ENCODE data around the gene MOXD1. TPM values are rescaled to one million over a fixed set of nuclear protein-coding genes. Genes with fewer than 3 reads are reported as not detected.

MOXD1 gene
- total RNA-seq, 2 experiments from 2014 or later = not detected

DNA sequence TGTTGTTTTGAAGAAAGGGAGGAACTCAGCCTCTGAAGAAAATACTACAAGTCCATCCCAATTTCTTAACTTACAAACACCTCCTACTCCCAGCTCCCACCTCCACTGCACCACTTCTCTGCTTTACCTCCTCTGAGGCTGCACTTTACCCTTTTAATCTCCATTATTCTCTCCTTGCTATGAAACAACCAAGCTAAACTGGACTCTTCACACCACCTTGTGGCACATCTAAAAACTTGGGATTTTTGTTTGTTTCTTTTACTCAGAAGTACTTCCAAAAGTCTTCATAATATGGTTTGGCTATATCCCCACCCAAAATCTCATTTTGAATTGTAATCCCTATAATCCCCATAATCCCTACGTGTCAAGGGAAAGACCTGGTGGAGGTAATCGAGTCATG, 142.2 kb downstream of the MOXD1 start:
- no peaks in the 10 kb centered on the region for H3K4me1 Mint-ChIP-seq
- no peaks in the 10 kb centered on the region for H3K9me3 Mint-ChIP-seq
- no peak overlapping the region for H3K27ac Mint-ChIP-seq
- no peak for DNase-seq
- H3K36me3 Mint-ChIP-seq = no peaks in the 10 kb centered on the region
- H3K27me3 Mint-ChIP-seq = peaks cover 23% of the 10 kb centered on the region
- H3K4me3 Mint-ChIP-seq = no peak overlapping the region

DNA sequence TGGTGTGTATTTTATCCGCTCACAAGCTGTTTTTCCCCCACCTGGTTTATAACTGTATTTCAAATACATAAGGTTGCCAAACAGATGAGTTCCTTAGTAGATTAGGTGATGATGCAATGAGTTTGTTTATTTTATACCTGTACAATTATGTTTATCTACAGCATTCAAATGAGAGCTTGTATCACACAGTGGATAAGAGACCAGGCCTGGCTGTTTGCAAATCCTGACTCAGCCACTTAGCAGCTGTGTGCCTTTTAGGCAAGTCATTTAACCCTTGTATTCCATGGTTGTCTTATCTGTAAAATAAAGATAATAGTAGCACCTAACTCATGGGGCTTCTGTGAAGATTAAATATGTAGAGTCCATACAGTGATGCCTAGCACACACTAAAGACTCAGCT, 143.7 kb downstream of the MOXD1 start:
- peaks cover 23% of the 10 kb centered on the region for H3K27me3 Mint-ChIP-seq
- no peak for DNase-seq
- no peak overlapping the region for H3K4me3 Mint-ChIP-seq
- no peaks in the 10 kb centered on the region for H3K9me3 Mint-ChIP-seq
- no peaks in the 10 kb centered on the region for H3K4me1 Mint-ChIP-seq
- no peaks in the 10 kb centered on the region for H3K36me3 Mint-ChIP-seq
- no peak overlapping the region for H3K27ac Mint-ChIP-seq

DNA sequence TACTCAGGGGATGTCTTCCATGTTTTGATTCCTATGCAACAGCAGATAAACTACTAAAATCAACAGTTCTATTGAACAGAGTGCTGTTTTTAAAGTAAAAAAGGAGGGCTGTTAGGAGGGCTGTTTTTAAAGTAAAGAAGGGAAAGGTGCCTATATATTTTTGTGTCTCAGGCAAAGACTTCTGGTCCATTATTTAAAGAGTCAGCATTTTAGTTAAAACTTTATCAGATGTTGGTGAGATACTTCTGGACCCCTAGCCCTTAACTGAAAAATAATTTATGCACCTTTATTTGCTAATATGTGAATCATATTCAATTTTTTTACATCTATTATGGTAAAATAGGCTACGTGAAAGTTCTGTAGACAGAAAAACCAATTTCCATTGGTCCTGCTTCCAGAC, 144.8 kb downstream of the MOXD1 start:
- Mint-ChIP-seq H3K36me3 (no peaks in the 10 kb centered on the region), H3K27me3 (peaks cover 23% of the 10 kb centered on the region), H3K9me3 (no peaks in the 10 kb centered on the region), H3K4me3 (no peak overlapping the region), H3K4me1 (no peaks in the 10 kb centered on the region), H3K27ac (no peak overlapping the region)
- DNase-seq = no peak

- no peaks in the 10 kb centered on the region for H3K9me3 Mint-ChIP-seq
- H3K4me3 Mint-ChIP-seq = no peak overlapping the region
These were observed 147.4 kb downstream of the MOXD1 start for GRCh38 chr6:132253906-132254305.

GRCh38 chr6:132253211-132253610, 148.1 kb downstream of the MOXD1 start:
- H3K9me3 Mint-ChIP-seq = no peaks in the 10 kb centered on the region
- H3K27ac Mint-ChIP-seq = no peak overlapping the region
- no peaks in the 10 kb centered on the region for H3K36me3 Mint-ChIP-seq
- DNase-seq = no peak
- no peak overlapping the region for H3K4me3 Mint-ChIP-seq
- H3K27me3 Mint-ChIP-seq = peaks cover 18% of the 10 kb centered on the region
- no peaks in the 10 kb centered on the region for H3K4me1 Mint-ChIP-seq

More at GRCh38 chr6:132253906-132254305, 147.4 kb downstream of the MOXD1 start:
- no peak for DNase-seq
- H3K36me3 Mint-ChIP-seq = no peaks in the 10 kb centered on the region
- H3K27me3 Mint-ChIP-seq = peaks cover 12% of the 10 kb centered on the region
- H3K4me1 Mint-ChIP-seq = no peaks in the 10 kb centered on the region
- H3K27ac Mint-ChIP-seq = no peak overlapping the region

DNA sequence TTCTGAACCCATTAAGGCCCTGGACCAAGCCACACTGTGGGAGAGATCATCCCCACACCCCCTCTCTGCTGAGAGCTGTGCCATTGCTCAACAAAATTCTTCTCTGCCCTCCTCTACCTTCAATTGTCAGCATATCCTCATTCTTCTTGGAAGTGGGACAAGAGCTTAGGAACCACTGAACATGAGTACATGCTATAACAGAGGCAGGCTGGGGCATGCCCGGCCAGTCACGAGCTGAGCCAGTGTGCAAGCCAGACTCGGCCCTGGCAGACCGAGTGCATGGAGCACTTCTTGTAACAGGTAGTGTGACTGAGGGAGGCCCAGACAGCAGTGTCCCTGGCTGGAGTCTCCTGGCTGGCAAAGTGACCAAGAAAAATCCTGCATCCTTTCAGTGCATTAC, 149.2 kb downstream of the MOXD1 start:
- DNase-seq = no peak
- Mint-ChIP-seq H3K36me3 (no peaks in the 10 kb centered on the region), H3K4me3 (no peak overlapping the region), H3K4me1 (no peaks in the 10 kb centered on the region), H3K27ac (no peak overlapping the region), H3K27me3 (peaks cover 23% of the 10 kb centered on the region), H3K9me3 (no peaks in the 10 kb centered on the region)

DNA sequence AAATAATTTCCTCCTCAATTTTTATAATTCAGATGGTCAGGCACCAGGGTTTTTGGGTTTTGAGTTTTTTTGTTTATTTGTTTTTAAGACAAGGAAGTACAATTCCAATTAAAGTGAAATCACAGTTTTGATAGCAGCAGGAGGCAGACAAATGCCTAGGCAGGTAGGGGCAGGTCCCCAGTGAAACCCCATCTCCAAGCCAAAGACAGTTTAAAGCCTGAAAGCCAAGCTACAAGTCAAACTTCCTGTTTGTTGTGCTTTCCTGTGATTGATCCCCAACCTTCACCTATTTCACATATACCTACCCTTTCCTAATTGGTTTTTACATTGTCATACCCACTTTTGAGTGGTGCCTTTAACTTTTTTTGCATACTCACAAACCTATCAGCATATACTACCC, 149.6 kb downstream of the MOXD1 start:
- Mint-ChIP-seq H3K4me3 (no peak overlapping the region), H3K9me3 (no peaks in the 10 kb centered on the region), H3K27me3 (peaks cover 21% of the 10 kb centered on the region), H3K4me1 (no peaks in the 10 kb centered on the region), H3K36me3 (no peaks in the 10 kb centered on the region), H3K27ac (no peak overlapping the region)
- no peak for DNase-seq

GRCh38 chr6:132247381-132248159, 153.7 kb downstream of the MOXD1 start:
- no peak for DNase-seq
- Mint-ChIP-seq H3K36me3 (no peaks in the 10 kb centered on the region), H3K27ac (no peak overlapping the region)

GRCh38 chr6:132246632-132247270, 154.5 kb downstream of the MOXD1 start:
- no peaks in the 10 kb centered on the region for H3K36me3 Mint-ChIP-seq

More at GRCh38 chr6:132247381-132248159, 153.7 kb downstream of the MOXD1 start:
- peaks cover 19% of the 10 kb centered on the region for H3K27me3 Mint-ChIP-seq
- no peaks in the 10 kb centered on the region for H3K9me3 Mint-ChIP-seq
- H3K4me1 Mint-ChIP-seq = no peaks in the 10 kb centered on the region
- no peak overlapping the region for H3K4me3 Mint-ChIP-seq

GRCh38 chr6:132246120-132246617, 155.1 kb downstream of the MOXD1 start:
- no peak overlapping the region for H3K27ac Mint-ChIP-seq
- no peaks in the 10 kb centered on the region for H3K36me3 Mint-ChIP-seq
- H3K27me3 Mint-ChIP-seq = peaks cover 19% of the 10 kb centered on the region
- no peaks in the 10 kb centered on the region for H3K9me3 Mint-ChIP-seq
- no peak overlapping the region for H3K4me3 Mint-ChIP-seq
- DNase-seq = no peak
- no peaks in the 10 kb centered on the region for H3K4me1 Mint-ChIP-seq

More at GRCh38 chr6:132246632-132247270, 154.5 kb downstream of the MOXD1 start:
- Mint-ChIP-seq H3K4me1 (no peaks in the 10 kb centered on the region), H3K27me3 (peaks cover 19% of the 10 kb centered on the region), H3K9me3 (no peaks in the 10 kb centered on the region), H3K27ac (no peak overlapping the region), H3K4me3 (no peak overlapping the region)
- DNase-seq = no peak

Other genes starting within 250 kb of the MOXD1 start
- 10 to 100 TPM; 14.8 to 16.3 TPM for gene STX7, start 111.6 kb upstream of the MOXD1 start, total RNA-seq
- gene TAAR9, start 136.8 kb upstream of the MOXD1 start, total RNA-seq = not detected
- gene TAAR8, start 151.2 kb upstream of the MOXD1 start, total RNA-seq = not detected
- gene TAAR6, start 168.8 kb upstream of the MOXD1 start, total RNA-seq = not detected
- gene TAAR5, start 188.3 kb upstream of the MOXD1 start, total RNA-seq = not detected
- not detected for gene TAAR2, start 222.8 kb upstream of the MOXD1 start, total RNA-seq